Measurements from ENCODE around the gene TNS2. TPM values are rescaled to one million over a fixed set of nuclear protein-coding genes. Genes with fewer than 3 reads are reported as not detected.
A peak's percentile ranks its signal among the peaks of the same experiment; 100 is the strongest.

The TNS2 gene
- total and polyA plus RNA-seq, 11 donors, result 56.0 to 193 (median 88.4) TPM

GRCh38 chr12:53063708-53064612 lies 14.1 kb downstream of the TNS2 start:
- H3K36me3 ChIP-seq, result peaks cover 0 to 89% (median 74%) of the 10 kb centered on the region in 9 donors
- intact Hi-C loops (cut with DNase I), result loop anchor here in 2 of 10 donors (2.0 kb wide), 2 partner anchors 35 to 127 kb away; no protein-coding TSS in a partner anchor
- H3K4me3 ChIP-seq, result no peak overlapping the region
- H3K27me3 ChIP-seq, result no peaks in the 10 kb centered on the region
- no peaks in the 10 kb centered on the region for H3K9me3 ChIP-seq
- peak; percentile 13 to 52 (median 23) for ATAC-seq
- H3K27ac ChIP-seq, result peak overlapping the region in 11 of 12 donors; percentile 58 to 86 (median 71)
- TF ChIP-seq POLR2A (IDR thresholded peaks at IDR 0.05), result no peak
- TF ChIP-seq CTCF (IDR thresholded peaks at IDR 0.05), result peak in 3 of 12 donors; percentile 9 to 13 (median 12)
- peak in 4 of 5 donors; percentile 70 to 81 (median 78) for DNase-seq
- peaks cover 3 to 97% (median 73%) of the 10 kb centered on the region in 12 donors for H3K4me1 ChIP-seq
- WGBS, 4 donors, result 42 to 56% (median 45%) methylated on average over 13 of the region's 13 CpGs

- TF ChIP-seq CTCF (IDR thresholded peaks at IDR 0.05) (no peak), POLR2A (IDR thresholded peaks at IDR 0.05) (peak in 1 of 2 donors; percentile 10)
- peaks cover 3 to 97% (median 76%) of the 10 kb centered on the region in 12 donors for H3K4me1 ChIP-seq
- peak overlapping the region in 11 of 12 donors; percentile 12 to 86 (median 71) for H3K27ac ChIP-seq
- no peak overlapping the region for H3K4me3 ChIP-seq
- peaks cover 0 to 82% (median 66%) of the 10 kb centered on the region in 9 donors for H3K36me3 ChIP-seq
- ATAC-seq (peak; percentile 0), DNase-seq (peak in 2 of 5 donors; percentile 15 to 28)
- no peaks in the 10 kb centered on the region for H3K27me3 ChIP-seq
- H3K9me3 ChIP-seq, result no peaks in the 10 kb centered on the region
- WGBS, 4 donors, result 64 to 81% (median 69%) methylated on average over 11 of the region's 11 CpGs
- intact Hi-C loops (cut with DNase I), result loop anchor here in 8 of 10 donors (2.0 to 5.0 kb wide), 5 partner anchors 34 to 222 kb away; no protein-coding TSS in a partner anchor
Observed at GRCh38 chr12:53064613-53065436, 15.0 kb downstream of the TNS2 start.

GRCh38 chr12:53065470-53065869 lies 15.6 kb downstream of the TNS2 start:
- peak in 2 of 5 donors; percentile 15 to 32 for DNase-seq
- H3K9me3 ChIP-seq, result no peaks in the 10 kb centered on the region
- H3K27me3 ChIP-seq, result no peaks in the 10 kb centered on the region
- WGBS, 4 donors, result 60 to 76% (median 66%) methylated on average over 6 to 7 of the region's 7 CpGs
- ATAC-seq, result peak in 2 of 4 donors; percentile 0 to 1
- peaks cover 0 to 81% (median 60%) of the 10 kb centered on the region in 9 donors for H3K36me3 ChIP-seq
- TF ChIP-seq CTCF (IDR thresholded peaks at IDR 0.05), result no peak
- TF ChIP-seq POLR2A (IDR thresholded peaks at IDR 0.05), result no peak
- no peak overlapping the region for H3K4me3 ChIP-seq
- H3K27ac ChIP-seq, result peak overlapping the region in 10 of 12 donors; percentile 67 to 86 (median 72)
- H3K4me1 ChIP-seq, result peaks cover 5 to 97% (median 76%) of the 10 kb centered on the region in 12 donors
- intact Hi-C loops (cut with DNase I), result loop anchor here in 8 of 10 donors (2.0 to 5.0 kb wide), 5 partner anchors 33 to 222 kb away; no protein-coding TSS in a partner anchor

Measured in heart left ventricle (tissue), 16 donors.